M059J (cell line): Measurements from ENCODE around the gene SFXN4. TPM values are rescaled to one million over a fixed set of nuclear protein-coding genes. Genes with fewer than 3 reads are reported as not detected.
"Not testable (repeated sequence)": the region's sequence is repeated elsewhere in the genome, so short reads cannot be mapped to it uniquely, and the experiment has no call there.

Experiments
- DNase-seq: peaks from one replicate; pipeline ENCODE4 v3.0.0-alpha.2; 2012; ENCODE audit warnings: low read depth
- total RNA-seq: library from RNA; depleted of rRNA; stranded (reverse); fragments of >200 nt; shearing (Covaris generic); gene quantifications from 2 replicates; pipeline ENCODE4 v1.2.3, GENCODE V29; 2014

Gene SFXN4
- total RNA-seq, 1 experiment from 2014 or later = 22.0 TPM

DNA sequence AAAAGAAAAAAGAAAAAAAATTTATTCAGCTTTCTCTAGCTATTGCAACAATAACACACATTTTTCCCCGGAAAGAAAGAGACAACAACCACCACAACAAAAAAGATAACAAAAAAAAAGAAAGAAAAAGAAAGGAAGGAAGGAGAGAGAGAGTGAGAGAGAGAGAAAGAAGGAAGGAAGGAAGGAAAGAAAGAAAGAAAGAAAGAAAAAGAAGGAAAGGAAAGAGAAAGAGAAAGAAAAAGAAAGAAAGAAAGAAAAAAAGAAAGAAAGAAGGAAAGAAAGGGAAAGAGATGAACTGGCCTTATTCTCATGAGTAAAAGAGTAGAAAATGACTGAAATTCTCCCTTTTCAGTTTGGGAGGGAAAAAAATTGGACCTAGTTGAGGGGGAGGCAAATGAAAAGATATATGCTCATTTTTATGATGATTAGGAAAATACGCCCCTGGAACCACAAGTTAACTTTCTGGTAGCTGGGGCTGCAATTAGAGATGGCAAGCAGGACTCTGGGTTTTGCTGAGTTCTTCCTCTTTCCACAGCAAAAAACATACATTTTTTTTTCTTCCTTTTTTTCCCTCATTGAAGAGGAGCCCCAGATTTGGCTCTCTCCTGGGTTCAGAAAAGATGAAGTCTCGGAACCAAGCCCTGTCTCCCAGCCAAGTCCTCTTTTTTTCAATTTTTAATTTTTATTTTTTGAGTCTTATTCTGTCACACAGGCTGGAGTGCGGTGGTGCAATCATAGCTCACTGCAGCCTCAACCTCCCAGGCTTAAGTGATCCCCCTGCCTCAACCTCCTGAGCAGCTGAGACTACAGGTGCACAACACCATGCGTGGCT, 25.7 kb upstream of the SFXN4 start:
- DNase-seq = no peak

DNA sequence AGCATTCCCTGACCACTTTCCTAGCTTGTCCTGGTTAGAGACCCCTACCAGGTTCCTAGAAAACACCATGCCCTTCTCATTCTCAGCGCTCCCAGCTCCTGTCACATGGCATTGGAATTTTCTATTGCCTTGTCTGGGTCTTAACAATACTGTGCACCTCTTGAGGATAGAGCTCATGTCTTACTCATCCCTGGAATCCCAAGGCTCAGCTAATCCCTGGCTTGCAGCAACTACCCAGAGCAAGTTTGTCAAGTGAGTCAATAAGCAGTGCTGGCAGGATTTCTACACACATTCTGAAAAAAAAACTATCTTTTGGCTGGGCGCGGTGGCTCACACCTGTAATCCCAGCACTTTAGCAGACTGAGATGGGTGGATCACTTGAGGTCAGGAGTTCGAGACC, 24.8 kb upstream of the SFXN4 start:
- DNase-seq = peak; percentile 97

DNA sequence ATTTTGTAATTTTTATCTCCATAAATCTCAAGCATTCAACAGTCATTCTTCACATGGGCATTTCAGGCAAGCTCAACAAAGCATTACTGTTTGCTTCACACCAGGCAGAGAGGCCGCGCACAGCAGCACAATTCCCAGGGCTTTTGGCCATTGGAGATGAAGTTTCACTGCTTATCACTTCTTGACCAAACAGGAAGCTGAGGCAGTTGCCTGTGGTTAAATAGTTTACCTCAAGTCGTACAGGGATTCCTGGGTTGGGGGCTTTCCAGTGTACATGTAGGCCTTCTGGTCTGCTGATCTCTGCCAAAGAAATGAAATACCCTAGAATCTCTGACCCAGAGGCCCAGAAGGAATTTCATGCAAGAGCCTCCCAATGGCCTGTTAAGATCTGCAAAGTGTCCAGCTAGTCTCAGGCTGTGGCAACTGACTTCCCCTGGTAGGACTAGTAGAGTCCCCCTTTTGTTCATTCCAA, 24.3 kb upstream of the SFXN4 start:
- peak; percentile 76 for DNase-seq

DNA sequence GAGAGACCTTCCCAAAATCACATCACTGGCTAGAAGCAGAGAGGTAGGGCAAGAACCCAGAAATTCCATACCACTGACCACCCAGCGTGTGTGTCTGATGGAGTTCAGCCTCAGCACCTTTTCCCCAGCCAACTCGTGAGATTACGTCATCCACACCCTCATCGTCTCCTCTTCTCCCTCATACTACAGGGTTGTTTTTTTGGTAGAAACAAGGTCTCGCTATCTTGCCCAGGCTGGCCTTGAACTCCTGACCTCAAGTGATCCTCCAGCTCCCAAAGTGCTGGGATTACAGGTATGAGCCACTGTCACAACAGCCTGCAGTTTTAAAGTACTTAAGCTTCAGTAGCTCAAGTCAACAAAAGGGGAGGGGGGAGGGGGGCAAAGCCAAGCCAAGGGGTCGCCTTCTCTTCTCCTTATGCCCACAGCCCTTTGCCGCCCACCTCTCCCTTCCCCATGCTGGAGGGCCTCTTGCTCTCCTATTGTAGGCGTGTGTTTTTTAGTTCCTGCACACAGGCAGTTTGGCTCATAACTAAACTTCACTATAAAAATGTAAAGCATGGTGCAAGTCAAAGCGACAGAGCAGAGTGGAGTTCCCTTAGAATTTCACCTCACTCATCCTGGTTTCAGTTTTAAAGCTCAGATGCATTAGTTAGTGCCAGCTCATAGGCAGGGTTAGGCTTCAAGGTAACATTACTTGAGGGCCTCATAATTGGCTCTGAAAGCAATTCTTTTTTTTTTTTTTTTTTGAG, 18.3 kb upstream of the SFXN4 start:
- DNase-seq = no peak

DNA sequence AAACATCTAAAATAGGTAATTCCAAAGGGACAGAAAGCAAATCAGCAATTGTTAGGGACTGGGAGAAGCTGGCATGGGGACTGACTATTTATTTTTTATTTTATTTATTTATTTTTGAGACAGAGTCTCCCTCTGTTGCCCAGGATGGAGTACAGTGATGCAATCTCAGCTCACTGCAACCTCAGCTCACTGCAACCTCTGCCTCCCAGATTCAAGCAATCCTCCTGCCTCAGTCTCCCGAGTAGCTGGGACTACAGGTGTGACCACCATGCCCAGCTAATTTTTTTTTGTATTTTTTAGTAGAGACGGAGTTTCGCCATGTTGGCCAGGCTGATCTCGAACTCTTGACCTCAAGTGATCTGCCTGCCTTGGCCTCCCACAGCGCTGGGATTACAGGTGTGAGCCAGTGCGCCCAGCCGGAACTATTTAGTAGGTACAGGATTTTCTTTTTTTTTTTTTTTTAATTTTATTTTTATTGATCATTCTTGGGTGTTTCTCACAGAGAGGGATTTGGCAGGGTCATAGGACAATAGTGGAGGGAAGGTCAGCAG, 15.4 kb upstream of the SFXN4 start:
- not testable (repeated sequence) for DNase-seq

DNA sequence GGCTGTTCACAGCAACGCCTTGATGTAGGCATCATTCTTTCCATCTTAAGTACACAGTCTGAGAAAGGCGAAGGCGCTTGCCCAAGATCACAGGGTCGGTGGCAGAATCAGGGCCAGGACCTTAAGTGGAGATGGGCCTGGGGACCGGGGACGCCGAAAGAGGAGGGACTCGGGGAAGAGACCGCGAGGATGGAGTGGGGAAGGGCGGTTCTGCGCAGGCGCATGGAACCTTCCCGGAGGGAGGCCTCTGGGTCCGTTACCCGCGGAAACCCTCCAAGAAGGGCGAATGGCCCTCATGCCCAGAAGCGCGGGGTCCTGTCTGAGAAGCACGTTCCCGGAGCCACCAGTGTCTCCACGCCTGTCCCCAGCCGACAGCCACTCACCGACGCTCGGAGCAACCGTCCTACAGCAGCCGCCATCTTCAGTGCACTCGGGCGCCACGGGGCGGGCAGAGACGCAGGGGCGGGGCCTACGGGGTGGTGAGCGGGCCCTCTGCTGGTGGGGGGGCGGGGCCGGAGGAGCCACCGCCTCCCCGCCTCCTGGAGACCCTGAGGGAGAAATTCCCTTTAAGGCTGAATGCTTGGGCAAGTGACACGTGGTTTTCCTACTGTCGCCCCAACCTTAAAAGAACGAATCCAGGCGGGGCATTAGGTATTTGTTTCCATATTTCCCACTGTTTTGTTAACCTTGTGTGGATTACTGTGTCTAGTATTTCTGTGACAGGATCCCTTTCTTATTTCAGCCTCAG, 13.0 kb upstream of the SFXN4 start, which contains the start of gene PRDX3:
Gene PRDX3, minus strand, starts transcription at position 441 of the 748 bp plus-strand sequence. Its CDS starts 22 bp downstream, at position 419.
- DNase-seq = peak; percentile 89

DNA sequence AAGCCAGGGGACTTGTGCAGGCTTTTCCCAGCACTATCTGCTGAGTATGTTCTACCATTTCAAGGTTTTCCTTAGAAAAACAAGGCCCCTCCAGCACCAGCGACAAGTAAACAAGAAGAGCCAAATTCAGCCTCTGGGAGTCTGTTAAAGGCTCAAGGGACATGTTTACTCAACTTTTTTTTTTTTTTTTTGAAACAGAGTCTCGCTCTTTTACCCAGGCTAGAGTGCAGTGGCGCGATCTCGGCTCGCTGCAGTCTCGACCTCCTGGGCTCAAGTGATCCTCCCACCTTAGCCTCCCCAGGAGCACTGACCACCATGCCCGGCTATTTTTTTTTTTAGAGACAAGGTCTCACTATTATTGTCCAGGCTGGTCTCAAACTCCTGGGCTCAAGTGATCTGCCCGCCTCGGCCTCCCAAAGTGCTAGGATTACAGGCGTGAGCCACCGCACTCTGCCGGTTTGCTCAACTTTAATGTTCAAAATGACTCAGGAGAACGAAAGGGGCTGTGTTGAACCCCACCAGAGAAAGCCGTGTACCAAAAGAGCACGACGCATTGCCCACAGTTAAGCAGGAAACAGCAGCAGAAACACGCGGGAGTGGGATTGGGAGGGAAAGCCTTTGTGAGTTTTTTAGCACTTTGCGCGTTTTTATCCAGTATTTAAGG, 12.3 kb upstream of the SFXN4 start:
- no peak for DNase-seq

DNA sequence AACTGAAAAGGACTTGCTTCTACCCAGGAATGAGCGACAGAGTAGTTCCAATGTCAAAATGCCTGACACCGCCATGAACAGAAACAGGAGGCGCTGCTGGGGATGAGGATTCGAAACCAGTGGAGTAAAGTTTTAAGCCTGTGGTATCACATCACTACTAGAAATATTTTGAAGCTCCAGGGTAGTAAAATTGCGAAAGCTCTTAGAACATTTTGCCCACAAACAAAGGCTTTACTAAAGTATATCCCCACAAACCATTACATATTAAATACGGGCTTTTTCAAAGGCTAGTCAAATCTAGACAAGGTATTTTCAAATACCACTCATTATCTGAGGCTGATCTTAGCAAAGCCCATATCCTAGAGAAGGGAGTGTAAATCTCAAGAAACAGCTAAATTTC, 10.7 kb upstream of the SFXN4 start:
- DNase-seq = no peak

DNA sequence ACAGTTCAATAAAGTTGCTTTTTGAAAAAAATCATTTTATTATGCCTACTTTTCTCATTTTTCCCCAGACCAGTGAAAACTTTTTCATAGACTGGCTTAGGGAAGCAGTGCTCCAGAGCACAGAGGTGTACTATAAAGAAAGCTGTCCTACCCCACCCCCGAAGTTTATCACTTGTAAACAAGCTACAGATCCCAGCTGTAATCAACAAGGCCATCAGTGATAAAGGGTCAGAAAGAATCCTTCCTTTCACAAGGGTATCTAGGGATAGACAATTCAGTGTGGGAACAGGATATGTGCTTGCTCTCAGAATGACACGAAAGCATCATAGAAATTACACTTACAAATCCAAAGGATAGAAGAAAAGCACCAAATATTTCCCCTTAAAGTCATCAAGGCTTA, 8.6 kb upstream of the SFXN4 start:
- DNase-seq = no peak

DNA sequence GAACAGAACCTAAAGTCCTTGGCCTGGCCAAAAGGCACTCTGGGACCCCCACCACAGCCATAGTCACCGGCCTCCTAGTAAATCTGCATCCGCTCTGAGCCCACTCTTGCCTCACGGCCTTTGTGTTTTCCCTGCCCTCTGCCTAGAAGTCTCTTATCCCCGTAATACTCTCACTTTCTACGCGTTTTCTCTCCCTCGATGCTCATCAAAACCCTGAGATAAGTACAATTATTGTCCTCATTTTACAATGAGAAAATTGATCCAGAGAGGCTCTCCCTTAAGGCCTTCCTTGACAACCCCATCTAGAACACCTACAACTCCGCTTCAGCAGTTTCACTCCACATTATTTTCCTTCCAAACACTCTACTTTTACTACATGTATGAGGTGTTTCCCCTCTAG, 1.5 kb upstream of the SFXN4 start:
- DNase-seq = no peak

DNA sequence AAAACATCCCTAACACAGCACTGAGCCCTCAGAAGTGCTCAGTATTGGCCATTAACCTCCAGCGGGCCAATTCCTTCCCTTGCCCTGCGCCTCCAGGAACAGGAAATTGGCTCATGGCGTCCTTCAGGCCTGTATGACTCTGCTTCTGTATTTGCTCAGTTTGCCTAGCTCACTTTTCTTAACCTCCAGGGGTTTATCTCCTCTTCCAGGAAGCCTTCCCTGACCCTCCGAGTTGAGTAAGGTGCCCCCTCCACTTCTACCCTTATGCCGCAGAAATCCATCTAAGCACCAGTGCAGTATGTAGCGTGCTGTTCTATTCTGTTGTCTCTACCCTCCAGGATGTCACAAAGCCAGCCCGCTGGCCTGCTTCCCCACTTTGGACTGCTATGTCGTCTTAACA, 1.1 kb upstream of the SFXN4 start:
- no peak for DNase-seq

DNA sequence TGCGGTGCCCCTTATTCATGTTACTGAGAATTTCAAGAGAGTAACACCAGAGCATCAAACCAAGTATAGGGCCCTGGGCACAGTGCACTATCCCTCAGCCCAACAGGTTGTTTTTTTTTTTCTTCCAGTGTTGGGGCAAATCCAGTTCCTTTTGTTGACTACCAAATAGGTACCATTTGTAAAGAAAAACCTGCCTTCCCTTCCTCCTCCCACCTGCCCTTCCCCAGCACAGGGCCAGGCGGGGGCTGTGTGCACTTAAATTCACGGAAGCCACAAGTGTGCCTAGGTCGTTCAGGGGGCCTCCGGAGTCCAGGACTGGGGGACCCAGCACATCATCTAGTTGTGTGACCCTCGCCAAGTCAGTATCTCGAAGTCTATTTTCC, 595 bp upstream of the SFXN4 start:
- no peak for DNase-seq

DNA sequence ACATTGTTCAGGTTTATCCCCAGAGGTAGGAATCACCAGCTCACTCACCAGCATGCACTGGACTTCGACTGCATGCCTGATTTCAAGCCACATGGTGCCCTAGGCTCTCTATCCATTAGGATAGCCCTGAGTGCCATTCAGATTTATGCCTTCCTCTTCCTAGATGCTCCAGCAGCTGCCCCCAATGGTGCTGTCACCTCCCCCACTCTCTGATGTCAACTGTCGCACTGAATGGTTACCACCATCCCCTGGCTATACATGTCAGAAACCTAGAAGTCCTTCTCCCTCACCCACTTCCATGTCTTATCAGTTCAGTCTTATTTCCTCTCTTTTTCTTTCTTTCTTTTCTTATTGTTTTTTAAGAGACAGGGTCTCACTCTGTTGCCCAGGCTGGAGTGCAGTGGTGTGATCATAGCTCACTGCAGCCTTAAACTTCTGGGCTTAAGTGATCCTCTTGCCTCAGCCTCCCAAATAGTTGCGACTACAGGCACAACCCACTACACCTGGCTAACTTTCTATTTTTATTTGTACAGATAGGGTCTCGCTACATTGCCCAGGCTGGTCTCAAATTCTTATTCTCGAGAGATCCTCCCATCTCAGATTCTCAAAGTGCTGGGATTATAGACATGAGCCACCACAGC, 2.9 kb downstream of the SFXN4 start:
- DNase-seq = no peak

DNA sequence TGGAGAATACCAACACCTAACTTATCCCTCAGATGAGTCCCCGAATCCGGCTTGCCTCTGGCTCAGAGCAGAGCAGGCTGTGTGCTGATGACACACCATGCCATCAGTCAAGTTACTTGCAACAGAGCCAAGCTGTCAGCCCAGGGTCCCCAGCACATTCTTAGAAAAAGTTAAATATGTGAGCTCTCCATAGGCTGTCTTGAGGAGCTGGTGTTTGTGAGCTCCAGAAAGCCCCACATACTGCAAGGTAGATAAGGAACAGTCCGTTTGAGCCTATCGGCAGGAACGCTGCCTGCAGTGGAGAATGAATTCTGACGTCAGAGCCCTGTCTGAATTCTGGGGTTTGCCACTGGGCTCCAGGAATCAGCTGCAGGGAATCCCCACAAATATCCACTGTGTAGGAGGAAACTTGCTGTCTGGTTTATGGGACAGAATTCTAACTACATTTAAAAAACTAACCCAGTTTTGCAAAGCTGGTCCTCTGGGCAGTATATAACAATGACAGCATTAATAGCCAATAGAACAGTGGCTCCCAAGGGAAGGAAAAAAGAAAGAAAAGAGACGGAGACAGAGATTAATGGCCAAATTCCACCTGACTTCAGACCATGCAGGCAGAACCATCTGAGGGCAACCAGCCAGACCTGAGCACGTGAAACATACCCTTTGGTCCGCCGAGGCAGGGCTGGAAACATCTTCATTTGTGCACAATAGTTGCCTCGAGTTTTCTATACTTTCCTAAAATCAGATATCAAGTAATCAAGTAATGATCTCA, 3.6 kb downstream of the SFXN4 start:
- peak; percentile 41 for DNase-seq

DNA sequence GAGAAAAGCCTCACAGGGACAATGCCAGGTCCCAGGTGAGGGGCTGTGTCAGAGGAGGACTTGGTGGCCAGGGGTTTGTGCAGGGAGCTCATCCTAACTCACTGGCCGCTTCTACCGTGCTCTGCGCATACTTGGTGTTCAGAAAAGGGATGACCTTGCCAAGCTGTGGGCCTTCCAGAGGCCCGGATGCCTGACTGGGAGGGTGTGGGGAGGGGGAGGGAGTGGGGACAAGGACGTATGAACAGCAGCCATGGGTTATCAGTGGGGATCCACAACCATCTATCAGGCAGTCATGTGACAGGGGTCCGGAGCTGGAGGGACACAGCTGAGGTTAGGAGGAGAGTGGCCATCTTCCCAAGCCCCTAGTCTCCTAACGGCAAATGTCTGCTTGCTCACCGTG, 6.2 kb downstream of the SFXN4 start:
- no peak for DNase-seq

DNA sequence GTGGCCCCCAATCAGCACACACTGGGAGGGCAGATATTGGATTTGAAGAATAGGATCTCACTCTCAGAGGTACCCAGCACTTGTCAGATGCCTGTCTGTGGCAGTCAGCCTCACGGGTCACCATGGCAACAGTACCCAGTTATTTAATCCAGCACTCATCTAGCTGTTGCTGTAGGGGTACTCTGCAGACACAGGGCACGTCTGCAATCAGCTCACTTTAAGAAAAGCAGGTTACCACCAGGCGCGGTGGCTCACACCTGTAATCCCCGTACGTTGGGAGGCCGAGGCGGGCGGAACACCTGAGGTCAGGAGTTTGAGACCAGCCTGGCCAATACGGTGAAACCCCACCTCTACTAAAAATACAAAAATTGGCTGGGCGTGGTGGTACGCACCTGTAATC, 11.9 kb downstream of the SFXN4 start:
- DNase-seq = no peak

DNA sequence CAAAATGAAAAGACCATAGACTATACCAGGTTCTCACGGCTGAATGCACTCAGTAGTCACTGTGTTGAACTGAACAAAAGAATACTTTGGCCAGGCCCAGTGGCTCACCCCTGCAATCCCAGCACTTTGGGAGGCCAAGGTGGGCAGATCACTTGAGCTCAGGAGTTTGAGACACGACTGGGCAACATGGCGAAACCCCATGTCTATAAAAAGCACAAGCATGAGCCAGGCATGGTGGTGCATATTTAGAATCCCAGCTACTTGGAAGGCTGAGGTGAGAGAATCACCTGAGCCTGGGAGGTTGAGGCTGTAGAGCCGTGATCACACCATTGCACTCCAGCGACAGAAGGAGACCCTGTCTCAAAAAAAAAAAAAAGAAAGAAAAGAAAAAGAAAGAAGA, 12.5 kb downstream of the SFXN4 start:
- no peak for DNase-seq

DNA sequence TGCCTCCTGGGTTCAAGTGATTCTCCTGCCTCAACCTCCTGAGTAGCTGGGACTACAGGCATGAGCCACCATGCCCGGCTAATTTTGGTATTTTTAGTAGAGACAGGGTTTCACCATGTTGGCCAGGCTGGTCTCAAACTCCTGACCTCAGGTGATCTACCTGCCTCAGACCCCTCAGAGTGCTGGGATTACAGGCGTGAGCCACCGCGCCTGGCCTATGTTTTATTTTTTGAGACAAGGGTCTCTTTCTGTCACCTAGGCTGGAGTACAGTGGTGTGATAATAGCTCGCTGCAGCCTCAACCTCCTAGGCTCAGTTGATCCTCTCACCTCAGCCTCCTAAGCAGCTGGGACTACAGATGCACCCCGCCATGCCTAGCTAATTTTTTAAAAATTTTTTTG, 13.9 kb downstream of the SFXN4 start:
- not testable (repeated sequence) for DNase-seq

DNA sequence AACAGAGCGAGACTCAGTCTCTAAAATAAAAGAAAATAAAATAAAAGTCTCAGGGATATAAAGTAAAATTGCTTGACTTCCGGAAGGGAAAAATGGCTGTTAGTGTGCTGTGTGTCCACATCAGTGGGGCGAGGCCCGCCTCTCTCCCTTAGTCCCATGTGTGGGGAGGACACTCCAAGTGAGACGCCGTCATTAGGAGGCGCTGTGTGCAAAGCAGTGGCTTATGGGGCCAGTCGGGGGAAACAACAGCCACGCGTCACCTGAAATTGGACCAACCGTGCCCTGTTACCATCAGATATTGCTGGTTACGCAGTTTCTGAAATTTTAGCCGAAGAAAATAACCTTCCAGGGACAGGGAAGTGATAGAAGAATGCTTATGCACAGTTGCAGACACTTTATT, 15.8 kb downstream of the SFXN4 start:
- DNase-seq = no peak

DNA sequence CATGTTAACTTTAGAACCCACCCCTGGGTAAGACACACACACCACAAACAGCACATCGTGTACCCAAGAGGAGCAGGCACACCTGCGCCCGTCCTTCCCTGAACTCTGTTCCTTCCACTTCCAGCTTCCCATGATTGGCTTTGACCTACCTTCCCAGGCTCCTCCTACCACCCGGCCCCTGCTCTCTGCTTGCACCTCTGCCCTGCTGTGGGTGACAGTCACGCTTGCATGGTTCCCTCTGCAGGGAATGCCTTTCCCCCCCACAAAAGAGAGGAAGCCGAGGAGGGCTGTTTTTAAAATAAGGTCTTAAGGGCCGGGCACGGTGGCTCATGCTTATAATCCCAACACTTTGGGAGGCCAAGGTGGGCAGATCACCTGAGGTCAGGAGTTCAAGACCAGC, 16.4 kb downstream of the SFXN4 start:
- DNase-seq = no peak
